ENCODE measurements around the gene ADAM8.

ADAM8 gene

GRCh38 chr10:133295426-133296320 lies 19.0 kb upstream of the ADAM8 start:
- TF ChIP-seq GATA3 (IDR thresholded peaks at IDR 0.05; ENCODE audit: low read depth, low read length): no peak

- TF ChIP-seq GATA2 (IDR thresholded peaks at IDR 0.05; ENCODE audit: low read depth, low read length): no peak
- TF ChIP-seq GATA3 (IDR thresholded peaks at IDR 0.05; ENCODE audit: low read depth, low read length): no peak
These were observed 17.5 kb upstream of the ADAM8 start for GRCh38 chr10:133294189-133294588.

- TF ChIP-seq GATA3 (IDR thresholded peaks at IDR 0.05; ENCODE audit: low read depth, low read length) (no peak), GATA2 (IDR thresholded peaks at IDR 0.05; ENCODE audit: low read depth, low read length) (no peak)
These were observed 17.1 kb upstream of the ADAM8 start for GRCh38 chr10:133293810-133294119.

- TF ChIP-seq GATA2 (IDR thresholded peaks at IDR 0.05; ENCODE audit: low read depth, low read length) (no peak), GATA3 (IDR thresholded peaks at IDR 0.05; ENCODE audit: low read depth, low read length) (no peak)
These were observed 16.5 kb upstream of the ADAM8 start for GRCh38 chr10:133292919-133293809.

- TF ChIP-seq GATA2 (IDR thresholded peaks at IDR 0.05; ENCODE audit: low read depth, low read length) (no peak), GATA3 (IDR thresholded peaks at IDR 0.05; ENCODE audit: low read depth, low read length) (no peak)
These were observed 13.1 kb upstream of the ADAM8 start for GRCh38 chr10:133289761-133290160.

- TF ChIP-seq GATA2 (IDR thresholded peaks at IDR 0.05; ENCODE audit: low read depth, low read length) (no peak), GATA3 (IDR thresholded peaks at IDR 0.05; ENCODE audit: low read depth, low read length) (no peak)
These were observed 11.3 kb upstream of the ADAM8 start for GRCh38 chr10:133287832-133288500.

GRCh38 chr10:133286366-133286765 lies 9.7 kb upstream of the ADAM8 start:
- no peak for TF ChIP-seq GATA3 (IDR thresholded peaks at IDR 0.05; ENCODE audit: low read depth, low read length)
- no peak for TF ChIP-seq GATA2 (IDR thresholded peaks at IDR 0.05; ENCODE audit: low read depth, low read length)

GRCh38 chr10:133285217-133285616 lies 8.5 kb upstream of the ADAM8 start:
- TF ChIP-seq GATA2 (IDR thresholded peaks at IDR 0.05; ENCODE audit: low read depth, low read length): no peak
- no peak for TF ChIP-seq GATA3 (IDR thresholded peaks at IDR 0.05; ENCODE audit: low read depth, low read length)

GRCh38 chr10:133283931-133284330 lies 7.3 kb upstream of the ADAM8 start:
- TF ChIP-seq GATA3 (IDR thresholded peaks at IDR 0.05; ENCODE audit: low read depth, low read length): no peak
- no peak for TF ChIP-seq GATA2 (IDR thresholded peaks at IDR 0.05; ENCODE audit: low read depth, low read length)

- TF ChIP-seq GATA3 (IDR thresholded peaks at IDR 0.05; ENCODE audit: low read depth, low read length): no peak
- TF ChIP-seq GATA2 (IDR thresholded peaks at IDR 0.05; ENCODE audit: low read depth, low read length): no peak
These were observed 6.2 kb upstream of the ADAM8 start for GRCh38 chr10:133282846-133283390.

- TF ChIP-seq GATA3 (IDR thresholded peaks at IDR 0.05; ENCODE audit: low read depth, low read length): no peak
- no peak for TF ChIP-seq GATA2 (IDR thresholded peaks at IDR 0.05; ENCODE audit: low read depth, low read length)
These were observed 5.1 kb upstream of the ADAM8 start for GRCh38 chr10:133281628-133282372.

- TF ChIP-seq GATA3 (IDR thresholded peaks at IDR 0.05; ENCODE audit: low read depth, low read length): no peak
- TF ChIP-seq GATA2 (IDR thresholded peaks at IDR 0.05; ENCODE audit: low read depth, low read length): no peak
These were observed 4.4 kb upstream of the ADAM8 start for GRCh38 chr10:133281084-133281483.

- TF ChIP-seq GATA2 (IDR thresholded peaks at IDR 0.05; ENCODE audit: low read depth, low read length) (no peak), GATA3 (IDR thresholded peaks at IDR 0.05; ENCODE audit: low read depth, low read length) (no peak)
These were observed 3.9 kb upstream of the ADAM8 start for GRCh38 chr10:133280391-133281059.
